ENCODE data around the gene ANAPC15. TPM values are rescaled to one million over a fixed set of nuclear protein-coding genes. Genes with fewer than 3 reads are reported as not detected.

The ANAPC15 gene
- total RNA-seq, 1 donor from 2014 or later = 36.5 TPM

GRCh38 chr11:72103754-72104167 lies 8.7 kb downstream of the ANAPC15 start:
- H3K27me3 Mint-ChIP-seq (ENCODE audit: unreplicated experiment) = peaks cover 30% of the 10 kb centered on the region
- H3K4me1 Mint-ChIP-seq (ENCODE audit: unreplicated experiment) = peaks cover 38% of the 10 kb centered on the region
- peaks cover 22% of the 10 kb centered on the region for H3K36me3 Mint-ChIP-seq (ENCODE audit: low read depth, unreplicated experiment)
- H3K4me3 Mint-ChIP-seq (ENCODE audit: unreplicated experiment) = peak overlapping the region; percentile 93
- peak; percentile 63 for TF ChIP-seq CTCF (IDR thresholded peaks at IDR 0.05; ENCODE audit: unreplicated experiment)
- no peaks in the 10 kb centered on the region for H3K9me3 Mint-ChIP-seq (ENCODE audit: unreplicated experiment)
- H3K27ac Mint-ChIP-seq (ENCODE audit: unreplicated experiment) = peak overlapping the region; percentile 98
- no peak for DNase-seq (ENCODE audit: low spot score)

- Mint-ChIP-seq H3K9me3 (ENCODE audit: unreplicated experiment) (no peaks in the 10 kb centered on the region), H3K4me1 (ENCODE audit: unreplicated experiment) (peaks cover 39% of the 10 kb centered on the region), H3K27ac (ENCODE audit: unreplicated experiment) (peak within 1 kb of the TSS; percentile 98)
Observed at GRCh38 chr11:72102946-72103753, 9.3 kb downstream of the ANAPC15 start, which contains the start of gene LAMTOR1. Gene LAMTOR1, minus strand, starts transcription at chr11:72103297. Its CDS starts 73 bp downstream, at chr11:72103224.

GRCh38 chr11:72102631-72102945 lies 9.9 kb downstream of the ANAPC15 start:
- H3K9me3 Mint-ChIP-seq (ENCODE audit: unreplicated experiment) = no peaks in the 10 kb centered on the region
- H3K4me3 Mint-ChIP-seq (ENCODE audit: unreplicated experiment) = peak overlapping the region; percentile 93
- peaks cover 30% of the 10 kb centered on the region for H3K27me3 Mint-ChIP-seq (ENCODE audit: unreplicated experiment)
- H3K4me1 Mint-ChIP-seq (ENCODE audit: unreplicated experiment) = peaks cover 44% of the 10 kb centered on the region
- DNase-seq (ENCODE audit: low spot score) = no peak
- H3K27ac Mint-ChIP-seq (ENCODE audit: unreplicated experiment) = peak overlapping the region; percentile 98
- H3K36me3 Mint-ChIP-seq (ENCODE audit: low read depth, unreplicated experiment) = peaks cover 33% of the 10 kb centered on the region
- TF ChIP-seq CTCF (IDR thresholded peaks at IDR 0.05; ENCODE audit: unreplicated experiment) = no peak

More at GRCh38 chr11:72102946-72103753, 9.3 kb downstream of the ANAPC15 start, which contains the start of gene LAMTOR1:
- peaks cover 30% of the 10 kb centered on the region for H3K27me3 Mint-ChIP-seq (ENCODE audit: unreplicated experiment)
- H3K4me3 Mint-ChIP-seq (ENCODE audit: unreplicated experiment) = peak within 1 kb of the TSS; percentile 93
- peaks cover 28% of the 10 kb centered on the region for H3K36me3 Mint-ChIP-seq (ENCODE audit: low read depth, unreplicated experiment)
- DNase-seq (ENCODE audit: low spot score) = peak; percentile 97
- TF ChIP-seq CTCF (IDR thresholded peaks at IDR 0.05; ENCODE audit: unreplicated experiment) = peak; percentile 82

- H3K27me3 Mint-ChIP-seq (ENCODE audit: unreplicated experiment) = peaks cover 28% of the 10 kb centered on the region
- peaks cover 32% of the 10 kb centered on the region for H3K36me3 Mint-ChIP-seq (ENCODE audit: low read depth, unreplicated experiment)
- peak overlapping the region; percentile 93 for H3K4me3 Mint-ChIP-seq (ENCODE audit: unreplicated experiment)
- DNase-seq (ENCODE audit: low spot score) = no peak
- H3K27ac Mint-ChIP-seq (ENCODE audit: unreplicated experiment) = peak overlapping the region; percentile 98
- H3K4me1 Mint-ChIP-seq (ENCODE audit: unreplicated experiment) = peaks cover 44% of the 10 kb centered on the region
- TF ChIP-seq CTCF (IDR thresholded peaks at IDR 0.05; ENCODE audit: unreplicated experiment) = no peak
- H3K9me3 Mint-ChIP-seq (ENCODE audit: unreplicated experiment) = no peaks in the 10 kb centered on the region
Observed at GRCh38 chr11:72102162-72102561, 10.3 kb downstream of the ANAPC15 start.

GRCh38 chr11:72100462-72100861 lies 12.0 kb downstream of the ANAPC15 start:
- DNase-seq (ENCODE audit: low spot score) = no peak
- no peaks in the 10 kb centered on the region for H3K9me3 Mint-ChIP-seq (ENCODE audit: unreplicated experiment)
- peaks cover 34% of the 10 kb centered on the region for H3K36me3 Mint-ChIP-seq (ENCODE audit: low read depth, unreplicated experiment)
- no peak for TF ChIP-seq CTCF (IDR thresholded peaks at IDR 0.05; ENCODE audit: unreplicated experiment)
- H3K27me3 Mint-ChIP-seq (ENCODE audit: unreplicated experiment) = peaks cover 24% of the 10 kb centered on the region
- peak overlapping the region; percentile 53 for H3K27ac Mint-ChIP-seq (ENCODE audit: unreplicated experiment)
- peaks cover 44% of the 10 kb centered on the region for H3K4me1 Mint-ChIP-seq (ENCODE audit: unreplicated experiment)
- H3K4me3 Mint-ChIP-seq (ENCODE audit: unreplicated experiment) = peak overlapping the region; percentile 59
